HG03460 (cell line): ENCODE results near the gene ZNF394.

Experiments
- ATAC-seq: cut with Tn5 transposase; IDR thresholded peaks from one replicate; pipeline ENCODE4 v1.9.1; 2021; ENCODE audit not compliant: unreplicated experiment

ZNF394 gene

DNA sequence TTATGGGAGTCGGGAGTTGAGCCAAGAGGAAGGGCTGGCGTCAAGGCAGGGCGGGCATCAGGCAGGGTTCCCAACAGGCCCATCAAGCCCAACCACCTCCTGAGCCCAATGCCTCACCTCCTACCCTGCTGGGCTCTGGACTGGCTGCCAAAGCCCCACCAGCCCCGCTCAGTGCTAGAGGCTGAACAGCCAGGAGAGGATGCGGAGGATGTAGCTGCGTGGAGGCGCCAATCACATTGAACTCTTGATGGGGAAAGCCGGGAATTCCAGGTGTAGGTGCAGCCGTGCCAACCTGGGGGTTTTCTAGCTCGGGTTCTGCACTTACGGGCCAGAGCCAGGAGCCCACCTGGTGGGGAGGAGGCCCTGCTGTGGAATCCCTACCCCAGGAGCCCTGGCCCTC lies 47.0 kb downstream of the ZNF394 start:
- no peak for ATAC-seq

- no peak for ATAC-seq
Observed at GRCh38 chr7:99452541-99452940, 47.5 kb downstream of the ZNF394 start.

GRCh38 chr7:99451936-99452335 lies 48.1 kb downstream of the ZNF394 start:
- ATAC-seq: no peak

DNA sequence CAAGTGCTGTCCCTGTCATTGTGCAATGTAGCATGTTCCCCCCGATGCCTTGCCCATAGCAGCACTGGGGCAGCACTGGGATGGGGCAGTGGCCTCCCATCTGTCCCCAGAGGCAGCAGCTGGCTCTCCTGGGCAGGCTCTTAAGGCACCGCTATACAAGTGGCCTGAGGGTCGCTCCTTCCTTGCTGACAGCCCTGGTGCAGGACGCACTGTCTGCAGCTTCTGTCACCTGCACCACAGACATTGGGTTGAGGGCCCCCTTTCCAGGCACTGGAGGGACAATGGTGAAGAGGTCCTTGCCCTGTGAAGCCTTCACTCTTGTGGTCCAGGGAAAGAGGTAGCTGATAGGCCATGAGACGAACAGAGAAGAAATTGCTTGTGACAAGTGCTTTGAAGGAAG lies 50.8 kb downstream of the ZNF394 start:
- ATAC-seq: no peak

GRCh38 chr7:99448855-99449254 lies 51.2 kb downstream of the ZNF394 start:
- ATAC-seq: no peak

GRCh38 chr7:99447943-99448342 lies 52.1 kb downstream of the ZNF394 start:
- no peak for ATAC-seq

GRCh38 chr7:99446096-99446495 lies 54.0 kb downstream of the ZNF394 start:
- no peak for ATAC-seq
